Endothelial cell of umbilical vein (primary cell): ENCODE results near the gene TBPL1. TPM values are rescaled to one million over a fixed set of nuclear protein-coding genes. Genes with fewer than 3 reads are reported as not detected.

Experiments
- BruUV-seq: library from RNA; stranded (reverse); fragments of 400-500 nt; replicated peaks from 2 replicates; lab custom pipeline; 2021; lab: Mats Ljungman, UMichigan
- CTCF ChIA-PET: fragments of 300-600, 350-600 bp; sonication (Branson Sonifier 250); formaldehyde crosslinking; loops from one replicate; lab custom pipeline; 2021; ENCODE audit warnings: antibody characterized with exemption, inconsistent platforms; lab: Charles Lee
- POLR2A ChIA-PET: fragments of 300-600, 350-600 bp; sonication (Branson Sonifier 250); formaldehyde crosslinking; loops from one replicate; lab custom pipeline; 2021; ENCODE audit warnings: antibody characterized with exemption, inconsistent platforms; lab: Charles Lee
- DNase-seq: peaks from one replicate; pipeline ENCODE4 v3.0.0-alpha.2; 2011; ENCODE audit warnings: low read depth, low spot score
- FAIRE-seq: peaks from 2 replicates; lab custom pipeline; 2011; peaks lifted over from hg19 to GRCh38; lab: Jason Lieb, UNC
- H2AFZ ChIP-seq: 2 replicates; pipeline ENCODE4 v1.6.0; 2012; ENCODE audit warnings: low read depth, low read length, control low read depth, inconsistent platforms
- H3K27ac ChIP-seq: 2 replicates; pipeline ENCODE4 v1.5.1; 2011; ENCODE audit warnings: low read depth, mild to moderate bottlenecking, control low read depth, low read length, moderate library complexity; ENCODE audit not compliant: insufficient read depth
- H3K27me3 ChIP-seq, 2 experiments: 2 replicates each; pipeline versions ENCODE4 v1.6.0 to v1.6.1; 2011; ENCODE audit warnings: low read length in 2 of 2, mixed read lengths in 1 of 2; ENCODE audit not compliant: control insufficient read depth in 2 of 2, insufficient read depth in 2 of 2
- H3K36me3 ChIP-seq, 2 experiments: 2 replicates in 1 of 2; 3 replicates in 1 of 2; pipeline ENCODE4 v1.5.1; 2011; ENCODE audit warnings: low read length in 2 of 2, mild to moderate bottlenecking in 1 of 2, moderate library complexity in 1 of 2; ENCODE audit not compliant: control insufficient read depth in 2 of 2, insufficient read depth in 2 of 2; ENCODE audit errors: extremely low read depth in 1 of 2
- H3K4me1 ChIP-seq: 3 replicates; pipeline ENCODE4 v1.5.1; 2011; ENCODE audit warnings: mild to moderate bottlenecking, low read length; ENCODE audit not compliant: control insufficient read depth, insufficient read depth; ENCODE audit errors: extremely low read depth
- H3K4me2 ChIP-seq: 2 replicates; pipeline ENCODE4 v1.6.1; 2011; ENCODE audit warnings: low read length, control low read depth, mixed read lengths; ENCODE audit not compliant: insufficient read depth
- H3K4me3 ChIP-seq, 3 experiments: fragments of 200-600 bp in 1 of 3; sonication (generic), shearing (Covaris generic) in 1 of 3; replicated peaks in 1 of 3; 2 replicates each; pipeline ENCODE4 v1.5.1; 2011 to 2016; ENCODE audit warnings: control low read depth in 3 of 3, low read length in 3 of 3, mild to moderate bottlenecking in 2 of 3, inconsistent platforms in 1 of 3, low read depth in 1 of 3, moderate library complexity in 1 of 3; ENCODE audit not compliant: insufficient read depth in 1 of 3
- H3K79me2 ChIP-seq: 2 replicates; pipeline ENCODE4 v1.6.0; 2012; ENCODE audit warnings: low read length, inconsistent platforms; ENCODE audit not compliant: control insufficient read depth, insufficient read depth
- H3K9ac ChIP-seq: replicated peaks from 2 replicates; pipeline ENCODE3; 2011; ENCODE audit warnings: low read length, control low read depth; ENCODE audit not compliant: insufficient read depth; ENCODE audit errors: extremely low read depth
- H3K9me1 ChIP-seq: replicated peaks from 3 replicates; pipeline ENCODE4 v1.6.0; 2011; ENCODE audit warnings: mild to moderate bottlenecking, low read length; ENCODE audit not compliant: control insufficient read depth, insufficient read depth; ENCODE audit errors: extremely low read depth
- H3K9me3 ChIP-seq: replicated peaks from 2 replicates; pipeline ENCODE4 v1.5.1; 2012; ENCODE audit warnings: low read length, inconsistent platforms; ENCODE audit not compliant: control insufficient read depth, insufficient read depth
- H4K20me1 ChIP-seq: replicated peaks from 2 replicates; pipeline ENCODE3; 2011; ENCODE audit warnings: mild to moderate bottlenecking, low read length; ENCODE audit not compliant: control insufficient read depth, insufficient read depth; ENCODE audit errors: extremely low read depth
- CTCF ChIP-seq, 2 donors: IDR thresholded peaks; 1 replicate in 1 of 2; 2 replicates in 1 of 2; pipeline ENCODE4 v1.5.1; 2011; ENCODE audit warnings: low read length in 2 of 2, mild to moderate bottlenecking in 2 of 2, moderate library complexity in 2 of 2, control low read depth in 1 of 2, inconsistent platforms in 1 of 2, low read depth in 1 of 2; ENCODE audit not compliant: insufficient read depth in 1 of 2; ENCODE audit errors: extremely low read depth in 1 of 2
- EZH2 ChIP-seq: IDR thresholded peaks from 2 replicates; pipeline ENCODE4 v1.6.1; 2012; ENCODE audit warnings: borderline replicate concordance, low read depth, mild to moderate bottlenecking, moderate library complexity, low read length, inconsistent platforms; ENCODE audit not compliant: severe bottlenecking
- GATA2 ChIP-seq: IDR thresholded peaks from 2 replicates; pipeline ENCODE4 v1.7.0; 2011; ENCODE audit warnings: low read depth, mild to moderate bottlenecking, moderate library complexity, mixed read lengths, low read length; ENCODE audit not compliant: insufficient read length, insufficient read depth
- MYC ChIP-seq: IDR thresholded peaks from one replicate; pipeline ENCODE4 v1.6.1; 2011; ENCODE audit warnings: mild to moderate bottlenecking, low read depth, low read length
- POLR2AphosphoS5 ChIP-seq: IDR thresholded peaks from 2 replicates; pipeline ENCODE4 v1.6.1; 2012; ENCODE audit warnings: low read depth, mild to moderate bottlenecking, control low read depth, low read length, moderate library complexity; ENCODE audit not compliant: insufficient read depth
- dilution Hi-C: fragments of 300-500 bp; cut with MboI; formaldehyde crosslinking; loops from one replicate; pipeline ENCODE4 v1.15.0; 2019; ENCODE audit warnings: low sequenced_read_pairs; ENCODE audit not compliant: extremely low pct_ligation_motif_present
- intact Hi-C: fragments of 100-400 bp; cut with micrococcal nuclease; formaldehyde crosslinking; loops from one replicate; pipeline ENCODE4 v1.10.0; 2022
- polyA plus RNA-seq, 4 experiments: library from polyadenylated mRNA; depleted of rRNA in 3 of 4; stranded (reverse) in 3 of 4; unstranded in 1 of 4; fragments of >200 nt; gene quantifications; 2 replicates each; pipeline versions ENCODE4 v1.2.1 to v1.2.3, GENCODE V29; 2011 to 2012; ENCODE audit warnings: missing spikeins in 1 of 4
- total RNA-seq: library from RNA; stranded (reverse); gene quantifications from 2 replicates; pipeline ENCODE4 v1.2.3, GENCODE V29; 2021
- TF ChIP-seq, protein P1 (sequence below): IDR thresholded peaks from 2 replicates; pipeline ENCODE4 v1.6.1; 2011; ENCODE audit not compliant: insufficient read depth, insufficient read length

Gene TBPL1
- total and polyA plus RNA-seq, 2 donors (not counting 3 experiments of a cell fraction or from before 2014, with no cell fraction given): 19.6 to 31.2 TPM

- ChIA-PET CTCF (interaction anchor here (0.9 kb wide), 1 partner anchor 16 kb away, joined by 3 read pairs; no protein-coding TSS in a partner anchor), POLR2A (no interaction called here)
- H3K4me2 ChIP-seq: no peak overlapping the region
- H3K79me2 ChIP-seq: no peaks in the 10 kb centered on the region
- H3K27me3 ChIP-seq: no peaks in the 10 kb centered on the region
- no peak overlapping the region for H2AFZ ChIP-seq
- no peak for TF ChIP-seq POLR2AphosphoS5
- TF ChIP-seq, protein P1, sequence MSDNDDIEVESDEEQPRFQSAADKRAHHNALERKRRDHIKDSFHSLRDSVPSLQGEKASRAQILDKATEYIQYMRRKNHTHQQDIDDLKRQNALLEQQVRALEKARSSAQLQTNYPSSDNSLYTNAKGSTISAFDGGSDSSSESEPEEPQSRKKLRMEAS: no peak
- no peak for TF ChIP-seq EZH2
- no peak for TF ChIP-seq MYC
- no peak for TF ChIP-seq CTCF (IDR thresholded peaks at IDR 0.05; ENCODE audit: extremely low read depth in 1 of 2, insufficient read depth in 1 of 2, low read depth in 1 of 2, low read length in 2 of 2)
- TF ChIP-seq GATA2: no peak
- peaks cover 7% of the 10 kb centered on the region for H3K4me1 ChIP-seq
- no TSS peak for BruUV-seq
- H3K9me1 ChIP-seq: no peaks in the 10 kb centered on the region
- dilution Hi-C loops (no loop called here), intact Hi-C loops (no loop called here)
- no peaks in the 10 kb centered on the region for H4K20me1 ChIP-seq
- DNase-seq (no peak), FAIRE-seq (no peak)
- no peak overlapping the region for H3K4me3 ChIP-seq
- no peak overlapping the region for H3K27ac ChIP-seq
- no peaks in the 10 kb centered on the region for H3K36me3 ChIP-seq
- no peaks in the 10 kb centered on the region for H3K9me3 ChIP-seq
- H3K9ac ChIP-seq: no peak overlapping the region
Measured at GRCh38 chr6:134028438-134028837, 75.4 kb downstream of the TBPL1 start.
